Panc1 (cell line): ENCODE data around the gene SLC35F1. TPM values are rescaled to one million over a fixed set of nuclear protein-coding genes. Genes with fewer than 3 reads are reported as not detected.

Source experiments
- ATAC-seq: fragments of 200-7000 bp; cut with Tn5 transposase; 2 replicates; pipeline ENCODE4 v1.9.1; 2020; ENCODE audit warnings: mild to moderate bottlenecking, moderate library complexity
- BruUV-seq: library from RNA; stranded (reverse); fragments of 400-500 nt; replicated peaks from 2 replicates; lab custom pipeline; 2021; lab: Mats Ljungman, UMichigan
- CTCF ChIA-PET: fragments of 300-600 bp; sonication (Branson Sonifier 250); formaldehyde crosslinking; loops from one replicate; lab custom pipeline; 2022; ENCODE audit warnings: antibody characterized with exemption; lab: Charles Lee
- POLR2A ChIA-PET: fragments of 300-600 bp; sonication (Branson Sonifier 250); formaldehyde crosslinking; loops from one replicate; lab custom pipeline; 2022; ENCODE audit warnings: antibody characterized with exemption; lab: Charles Lee
- DNase-seq: peaks from one replicate; pipeline ENCODE4 v3.0.0-alpha.2; 2010; ENCODE audit warnings: low read depth, low spot score
- H3K27ac ChIP-seq: 2 replicates; pipeline ENCODE4 v1.5.1; 2011; ENCODE audit warnings: mild to moderate bottlenecking, low read length, inconsistent platforms
- H3K27me3 ChIP-seq: fragments of 200-500 bp; sonication (Bioruptor generic); 2 replicates; pipeline ENCODE4 v1.6.0; 2014; ENCODE audit warnings: low read length, inconsistent platforms; ENCODE audit not compliant: control insufficient read depth, insufficient read depth
- H3K36me3 ChIP-seq: fragments of 200-500 bp; sonication (Bioruptor generic); 2 replicates; pipeline ENCODE4 v1.5.1; 2014; ENCODE audit warnings: inconsistent platforms, mild to moderate bottlenecking, low read length, moderate library complexity; ENCODE audit not compliant: control insufficient read depth, insufficient read depth
- H3K4me1 ChIP-seq: 2 replicates; pipeline ENCODE4 v1.5.1; 2011; ENCODE audit warnings: inconsistent platforms, mild to moderate bottlenecking, low read length, moderate library complexity; ENCODE audit not compliant: control insufficient read depth, insufficient read depth
- H3K4me3 ChIP-seq, 2 experiments: 2 replicates each; pipeline ENCODE4 v1.5.1; 2011 to 2012; ENCODE audit warnings: low read depth in 2 of 2, low read length in 2 of 2, mild to moderate bottlenecking in 2 of 2, inconsistent platforms in 1 of 2, moderate library complexity in 1 of 2
- H3K9me3 ChIP-seq: fragments of 200-500 bp; sonication (Bioruptor generic); 2 replicates; pipeline ENCODE4 v1.5.1; 2014; ENCODE audit warnings: low read depth, mild to moderate bottlenecking, inconsistent platforms, low read length, moderate library complexity; ENCODE audit not compliant: control insufficient read depth, insufficient read depth
- CTCF ChIP-seq: fragments of 450-650 bp; IDR thresholded peaks from 2 replicates; pipeline ENCODE4 v1.5.1; 2017; ENCODE audit warnings: mild to moderate bottlenecking
- POLR2AphosphoS5 ChIP-seq: IDR thresholded peaks from 2 replicates; pipeline ENCODE4 v1.6.1; 2012; ENCODE audit warnings: mild to moderate bottlenecking, low read depth, low read length, moderate library complexity
- REST ChIP-seq, 2 experiments: IDR thresholded peaks; 2 replicates each; pipeline ENCODE4 v1.6.1; 2011 to 2012; ENCODE audit warnings: low read depth in 2 of 2, control low read depth in 1 of 2, low read length in 1 of 2, mild to moderate bottlenecking in 1 of 2, moderate library complexity in 1 of 2; ENCODE audit not compliant: insufficient read depth in 1 of 2
- SIN3A ChIP-seq: IDR thresholded peaks from 2 replicates; pipeline ENCODE4 v1.6.1; 2012; ENCODE audit warnings: low read depth, mild to moderate bottlenecking, low read length, moderate library complexity, borderline replicate concordance; ENCODE audit not compliant: insufficient read depth
- TCF7L2 ChIP-seq: IDR thresholded peaks from 2 replicates; pipeline ENCODE4 v1.6.1; 2011; ENCODE audit warnings: mild to moderate bottlenecking, low read depth, low read length, inconsistent platforms
- in situ Hi-C: cut with HindIII; loops from 2 replicates; pipeline ENCODE4 v1.10.0; 2016; ENCODE audit warnings: low sequenced_read_pairs, low pct_unique_long_range_greater_than_20kb
- intact Hi-C: fragments of 100-400 bp; cut with micrococcal nuclease; formaldehyde crosslinking; loops from one replicate; pipeline ENCODE4 v1.10.0; 2022; ENCODE audit not compliant: unreplicated experiment
- total RNA-seq: library from RNA; stranded (reverse); gene quantifications from one replicate; pipeline ENCODE4 v1.2.1, GENCODE V29; 2021; ENCODE audit not compliant: unreplicated experiment

SLC35F1 gene
- total RNA-seq, 1 experiment from 2014 or later, result not detected

DNA sequence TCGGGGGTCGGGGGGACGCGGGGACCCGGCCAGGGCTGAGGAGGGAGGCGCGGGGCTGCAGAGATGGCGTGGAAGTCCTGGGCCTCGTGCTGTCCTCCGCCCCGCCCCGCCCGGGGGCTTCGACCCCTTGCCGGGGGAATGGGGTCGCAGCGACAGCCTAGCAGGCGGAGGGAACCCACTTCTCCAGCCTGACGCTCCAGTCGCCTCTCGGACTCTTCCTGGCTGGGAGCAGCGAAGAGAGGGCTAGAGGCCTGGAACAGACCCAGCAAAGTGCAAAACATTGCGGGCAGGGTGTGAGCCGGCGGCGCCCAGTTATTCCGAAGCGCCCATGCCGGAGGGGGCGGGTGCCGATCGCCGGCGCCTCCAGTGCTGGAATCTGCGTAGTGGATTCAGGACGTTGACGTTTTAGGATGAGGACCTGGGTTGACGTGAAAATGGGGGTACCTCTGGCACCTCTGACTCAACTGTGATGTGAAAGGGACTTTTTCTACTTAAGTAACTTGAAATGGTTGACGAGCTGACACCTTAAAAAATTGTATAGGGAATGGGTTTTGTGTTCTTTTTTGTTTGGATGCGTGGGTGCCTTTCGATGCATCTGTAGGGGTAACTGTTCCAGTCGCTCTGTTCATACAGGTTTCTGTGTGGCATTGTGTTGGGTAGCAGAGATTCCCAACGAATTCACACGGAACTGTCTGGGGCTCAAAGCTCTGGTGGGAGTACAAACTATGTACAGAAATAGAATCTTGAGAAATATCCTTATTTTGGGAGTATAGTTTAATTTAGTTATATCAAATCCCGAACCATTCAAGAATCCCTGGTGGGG lies 1.4 kb downstream of the SLC35F1 start:
- no peak overlapping the region for H3K27ac ChIP-seq
- ATAC-seq, result no peak
- no peak for DNase-seq
- TF ChIP-seq TCF7L2, result no peak
- no peak for TF ChIP-seq SIN3A
- no peak for TF ChIP-seq REST (IDR thresholded peaks at IDR 0.05; ENCODE audit: insufficient read depth in 1 of 2, low read depth in 2 of 2, low read length in 1 of 2)
- TF ChIP-seq CTCF, result no peak
- TF ChIP-seq POLR2AphosphoS5, result no peak
- intact Hi-C loops (no loop called here), in situ Hi-C loops (no loop called here)
- H3K4me3 ChIP-seq, result no peak overlapping the region
- no peaks in the 10 kb centered on the region for H3K9me3 ChIP-seq
- no peaks in the 10 kb centered on the region for H3K36me3 ChIP-seq
- ChIA-PET CTCF (no interaction called here), POLR2A (no interaction called here)
- no TSS peak for BruUV-seq
- H3K4me1 ChIP-seq, result no peaks in the 10 kb centered on the region
- H3K27me3 ChIP-seq, result peaks cover 17% of the 10 kb centered on the region

DNA sequence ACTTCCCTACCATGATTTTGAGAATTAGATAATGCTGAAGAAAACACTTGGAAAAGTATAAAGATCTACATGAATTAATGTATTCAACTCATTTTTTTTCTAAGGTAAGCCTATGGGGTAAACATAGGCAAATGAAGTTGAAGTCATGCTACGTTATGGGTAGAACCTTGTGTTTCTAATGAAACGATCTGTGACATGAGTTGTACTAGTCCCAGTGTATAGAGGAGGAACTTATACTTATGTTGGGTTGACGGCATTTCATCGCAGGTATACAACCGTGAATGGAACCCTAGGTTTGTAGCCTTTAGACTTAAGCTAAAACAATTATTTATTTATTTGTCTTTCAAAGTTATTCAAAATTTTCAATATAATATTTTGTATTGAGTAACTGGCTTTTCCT lies 2.6 kb downstream of the SLC35F1 start:
- DNase-seq, result no peak
- POLR2A ChIA-PET, result no interaction called here
- no TSS peak for BruUV-seq
- intact Hi-C loops, result no loop called here
- H3K27ac ChIP-seq, result no peak overlapping the region
- no peaks in the 10 kb centered on the region for H3K4me1 ChIP-seq
- ATAC-seq, result no peak
- CTCF ChIA-PET, result no interaction called here
- in situ Hi-C loops, result no loop called here
- no peak for TF ChIP-seq SIN3A
- no peak for TF ChIP-seq CTCF
- no peak for TF ChIP-seq TCF7L2
- no peak for TF ChIP-seq POLR2AphosphoS5
- no peak for TF ChIP-seq REST (IDR thresholded peaks at IDR 0.05; ENCODE audit: insufficient read depth in 1 of 2, low read depth in 2 of 2, low read length in 1 of 2)
- peaks cover 14% of the 10 kb centered on the region for H3K27me3 ChIP-seq
- H3K9me3 ChIP-seq, result no peaks in the 10 kb centered on the region
- no peaks in the 10 kb centered on the region for H3K36me3 ChIP-seq
- H3K4me3 ChIP-seq, result no peak overlapping the region
